IMR-90 (cell line): ENCODE results near the gene CYB561D1. TPM values are rescaled to one million over a fixed set of nuclear protein-coding genes. Genes with fewer than 3 reads are reported as not detected.

Experiments used
- ATAC-seq: fragments of 200-7000 bp; cut with Tn5 transposase; 2 replicates; pipeline ENCODE4 v1.9.1; 2020; ENCODE audit warnings: low read depth, mild to moderate bottlenecking, moderate library complexity
- BruUV-seq: library from RNA; stranded (reverse); fragments of 400-500 nt; replicated peaks from 2 replicates; lab custom pipeline; 2021; lab: Mats Ljungman, UMichigan
- CTCF ChIA-PET: fragments of 300-600 bp; formaldehyde crosslinking; extraction: SDS; loops from one replicate; lab custom pipeline; 2021; ENCODE audit warnings: antibody characterized with exemption; lab: Yijun Ruan, JAX
- POLR2A ChIA-PET: fragments of 300-600 bp; sonication (Branson Sonifier 250); formaldehyde crosslinking; loops from one replicate; lab custom pipeline; 2022; ENCODE audit warnings: antibody characterized with exemption; ENCODE audit not compliant: unreplicated experiment; lab: Charles Lee
- DNase-seq: peaks from one replicate; pipeline ENCODE4 v3.0.0; 2013
- H2AFZ ChIP-seq: replicated peaks from 2 replicates; pipeline ENCODE3; 2013; ENCODE audit warnings: low read length, mild to moderate bottlenecking; ENCODE audit not compliant: poor library complexity
- H2AK5ac ChIP-seq: 2 replicates; pipeline ENCODE4 v1.6.1; 2013; ENCODE audit warnings: low read depth, low read length, inconsistent platforms
- H2AK9ac ChIP-seq: replicated peaks from 2 replicates; pipeline ENCODE3; 2013; ENCODE audit warnings: mild to moderate bottlenecking, low read depth, low read length, moderate library complexity; ENCODE audit not compliant: poor library complexity
- H2BK120ac ChIP-seq: 2 replicates; pipeline ENCODE4 v1.6.1; 2013; ENCODE audit warnings: low read depth, low read length, inconsistent platforms
- H2BK15ac ChIP-seq: 3 replicates; pipeline ENCODE4 v1.6.1; 2013; ENCODE audit warnings: low read depth, low read length, inconsistent platforms
- H2BK20ac ChIP-seq: 2 replicates; pipeline ENCODE4 v1.6.1; 2013; ENCODE audit warnings: low read depth, mild to moderate bottlenecking, inconsistent platforms, low read length, moderate library complexity
- H2BK5ac ChIP-seq: 2 replicates; pipeline ENCODE4 v1.6.1; 2013; ENCODE audit warnings: mild to moderate bottlenecking, low read depth, low read length, inconsistent platforms; ENCODE audit not compliant: poor library complexity, severe bottlenecking
- H3K14ac ChIP-seq: replicated peaks from 2 replicates; pipeline ENCODE4 v1.6.1; 2013; ENCODE audit warnings: low read depth, low read length, inconsistent platforms
- H3K18ac ChIP-seq: 2 replicates; pipeline ENCODE4 v1.6.1; 2013; ENCODE audit warnings: low read depth, low read length, control low read depth
- H3K23ac ChIP-seq: 2 replicates; pipeline ENCODE4 v1.6.1; 2013; ENCODE audit warnings: low read depth, low read length, inconsistent platforms
- H3K27ac ChIP-seq: 2 replicates; pipeline ENCODE4 v1.5.1; 2013; ENCODE audit warnings: mild to moderate bottlenecking, control low read depth, low read length; ENCODE audit not compliant: insufficient read depth
- H3K27me3 ChIP-seq: 2 replicates; pipeline ENCODE4 v1.6.1; 2013; ENCODE audit warnings: low read length; ENCODE audit not compliant: control insufficient read depth, insufficient read depth
- H3K36me3 ChIP-seq: 2 replicates; pipeline ENCODE4 v1.6.1; 2013; ENCODE audit warnings: low read length, mixed read lengths; ENCODE audit not compliant: control insufficient read depth, insufficient read depth
- H3K4ac ChIP-seq: 2 replicates; pipeline ENCODE4 v1.6.1; 2013; ENCODE audit warnings: low read depth, low read length, inconsistent platforms
- H3K4me1 ChIP-seq: 2 replicates; pipeline ENCODE4 v1.6.1; 2013; ENCODE audit warnings: low read length, mixed read lengths; ENCODE audit not compliant: control insufficient read depth, insufficient read depth
- H3K4me2 ChIP-seq: 2 replicates; pipeline ENCODE4 v1.6.1; 2013; ENCODE audit warnings: low read depth, mild to moderate bottlenecking, control low read depth, low read length, moderate library complexity
- H3K4me3 ChIP-seq: 2 replicates; pipeline ENCODE4 v1.5.1; 2013; ENCODE audit warnings: low read depth, mild to moderate bottlenecking, control low read depth, low read length, moderate library complexity; ENCODE audit not compliant: insufficient read depth
- H3K56ac ChIP-seq: 2 replicates; pipeline ENCODE4 v1.6.1; 2013; ENCODE audit warnings: low read length, inconsistent platforms; ENCODE audit not compliant: insufficient read depth; ENCODE audit errors: extremely low read depth
- H3K79me1 ChIP-seq, 2 experiments: 2 replicates each; pipeline ENCODE4 v1.6.1; 2013; ENCODE audit warnings: low read length in 2 of 2, inconsistent platforms in 1 of 2, low read depth in 1 of 2
- H3K9ac ChIP-seq: 2 replicates; pipeline ENCODE4 v1.6.1; 2013; ENCODE audit warnings: low read depth, low read length, control low read depth
- H3K9me1 ChIP-seq: 2 replicates; pipeline ENCODE4 v1.6.1; 2013; ENCODE audit warnings: low read length, inconsistent platforms; ENCODE audit not compliant: insufficient read depth
- H3K9me3 ChIP-seq: 2 replicates; pipeline ENCODE4 v1.6.1; 2013; ENCODE audit warnings: low read length; ENCODE audit not compliant: control insufficient read depth, insufficient read depth
- H4K20me1 ChIP-seq: 2 replicates; pipeline ENCODE4 v1.6.1; 2013; ENCODE audit warnings: low read length, inconsistent platforms; ENCODE audit not compliant: insufficient read depth
- H4K5ac ChIP-seq: 2 replicates; pipeline ENCODE4 v1.6.1; 2013; ENCODE audit warnings: mild to moderate bottlenecking, low read depth, low read length, control low read depth
- H4K8ac ChIP-seq, 2 experiments: 2 replicates each; pipeline ENCODE4 v1.6.1; 2013; ENCODE audit warnings: low read depth in 2 of 2, low read length in 2 of 2, control low read depth in 1 of 2, inconsistent platforms in 1 of 2
- H4K91ac ChIP-seq: 2 replicates; pipeline ENCODE4 v1.6.1; 2013; ENCODE audit warnings: low read depth, low read length, inconsistent platforms; ENCODE audit not compliant: insufficient read depth
- BHLHE40 ChIP-seq: fragments of 150-350 bp; IDR thresholded peaks from 2 replicates; pipeline ENCODE4 v1.6.1; 2016; ENCODE audit warnings: mild to moderate bottlenecking, low read depth, low read length
- CEBPB ChIP-seq: IDR thresholded peaks from 2 replicates; pipeline ENCODE4 v1.6.1; 2012; ENCODE audit warnings: low read depth, low read length, improper control_type of control experiment
- CTCF ChIP-seq: conservative IDR thresholded peaks from 2 replicates; pipeline ENCODE4 v1.5.1; 2012; ENCODE audit warnings: mild to moderate bottlenecking, low read depth, low read length, improper control_type of control experiment
- FOS ChIP-seq: fragments of 150-350 bp; IDR thresholded peaks from 2 replicates; pipeline ENCODE4 v1.6.1; 2016; ENCODE audit warnings: low read depth, low read length
- MAFK ChIP-seq: IDR thresholded peaks from 2 replicates; pipeline ENCODE4 v1.6.1; 2012; ENCODE audit warnings: low read depth, low read length, improper control_type of control experiment
- MAZ ChIP-seq: IDR thresholded peaks from 2 replicates; pipeline ENCODE4 v1.6.1; 2012; ENCODE audit warnings: low read depth, mild to moderate bottlenecking, low read length, improper control_type of control experiment, moderate library complexity, borderline replicate concordance
- MXI1 ChIP-seq: IDR thresholded peaks from 2 replicates; pipeline ENCODE4 v1.6.1; 2012; ENCODE audit warnings: low read depth, mild to moderate bottlenecking, low read length, moderate library complexity, borderline replicate concordance
- NFE2L2 ChIP-seq: fragments of 150-350 bp; IDR thresholded peaks from 2 replicates; pipeline ENCODE4 v1.6.1; 2016; ENCODE audit warnings: low read depth, mild to moderate bottlenecking, low read length
- POLR2A ChIP-seq: IDR thresholded peaks from 2 replicates; pipeline ENCODE4 v1.6.1; 2012; ENCODE audit warnings: mild to moderate bottlenecking, low read depth, low read length
- RAD21 ChIP-seq: IDR thresholded peaks from 2 replicates; pipeline ENCODE4 v1.6.1; 2012; ENCODE audit warnings: low read length, improper control_type of control experiment
- RCOR1 ChIP-seq: IDR thresholded peaks from 2 replicates; pipeline ENCODE4 v1.6.1; 2012; ENCODE audit warnings: mild to moderate bottlenecking, low read length, improper control_type of control experiment; ENCODE audit not compliant: insufficient replicate concordance
- RFX5 ChIP-seq: IDR thresholded peaks from 2 replicates; pipeline ENCODE4 v1.8.0; 2012; ENCODE audit warnings: low read depth, mild to moderate bottlenecking, low read length, moderate library complexity
- SMC3 ChIP-seq: fragments of 150-350 bp; IDR thresholded peaks from 2 replicates; pipeline ENCODE4 v1.6.1; 2016; ENCODE audit warnings: low read depth, mild to moderate bottlenecking, antibody characterized with exemption, low read length, moderate library complexity
- WGBS, 2 experiments: methylation state at CpG; one replicate each; pipeline versions ENCODE4 v1.1.5 to v1.1.7; 2013; ENCODE audit warnings: missing lambda C conversion rate in 2 of 2; ENCODE audit not compliant: insufficient read length in 1 of 2; ENCODE audit errors: extremely low coverage in 2 of 2; 5-methylcytosine and 5-hydroxymethylcytosine counted together
- dilution Hi-C: fragments of 300-500 bp; cut with HindIII; formaldehyde crosslinking; loops from one replicate; pipeline ENCODE4 v1.14.3; 2018; ENCODE audit warnings: low sequenced_read_pairs; ENCODE audit not compliant: unreplicated experiment
- in situ Hi-C: fragments of 300-500 bp; cut with MboI; formaldehyde crosslinking; loops from 3 replicates; pipeline ENCODE4 v1.14.3; 2019; ENCODE audit warnings: low sequenced_read_pairs, inconsistent platforms, mixed read lengths
- intact Hi-C: fragments of 100-400 bp; cut with micrococcal nuclease; formaldehyde crosslinking; loops from 2 replicates; pipeline ENCODE4 v1.10.0; 2022
- polyA plus RNA-seq, 3 experiments: library from polyadenylated mRNA; depleted of rRNA; stranded (reverse); fragments of >200 nt; gene quantifications; 2 replicates each; pipeline ENCODE4 v1.2.3, GENCODE V29; 2012; ENCODE audit warnings: low replicate concordance in 1 of 3
- total RNA-seq: library from RNA; depleted of rRNA; stranded (reverse); fragments of >200 nt; gene quantifications from 2 replicates; pipeline ENCODE4 v1.2.3, GENCODE V29; 2012
- TF ChIP-seq, protein P1 (sequence below): fragments of 150-350 bp; IDR thresholded peaks from 2 replicates; pipeline ENCODE4 v1.6.1; 2017; ENCODE audit warnings: mild to moderate bottlenecking, antibody characterized with exemption, low read length, low read depth
- TF ChIP-seq, protein P2 (sequence below): fragments of 150-350 bp; IDR thresholded peaks from 2 replicates; pipeline ENCODE4 v1.6.1; 2016; ENCODE audit warnings: low read depth, mild to moderate bottlenecking, low read length, moderate library complexity, borderline replicate concordance

Gene CYB561D1
- total and polyA plus RNA-seq, 2 of the 4 experiments (the other 2 are of a cell fraction) = 5.7 to 8.1 TPM

GRCh38 chr1:109487261-109487660, 6.6 kb upstream of the CYB561D1 start:
- TF ChIP-seq, protein P1, sequence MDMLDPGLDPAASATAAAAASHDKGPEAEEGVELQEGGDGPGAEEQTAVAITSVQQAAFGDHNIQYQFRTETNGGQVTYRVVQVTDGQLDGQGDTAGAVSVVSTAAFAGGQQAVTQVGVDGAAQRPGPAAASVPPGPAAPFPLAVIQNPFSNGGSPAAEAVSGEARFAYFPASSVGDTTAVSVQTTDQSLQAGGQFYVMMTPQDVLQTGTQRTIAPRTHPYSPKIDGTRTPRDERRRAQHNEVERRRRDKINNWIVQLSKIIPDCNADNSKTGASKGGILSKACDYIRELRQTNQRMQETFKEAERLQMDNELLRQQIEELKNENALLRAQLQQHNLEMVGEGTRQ = no peak
- TF ChIP-seq MAZ = no peak
- no peak for TF ChIP-seq CEBPB
- TF ChIP-seq NFE2L2 = no peak
- TF ChIP-seq CTCF = no peak
- TF ChIP-seq SMC3 = no peak
- TF ChIP-seq, protein P2, sequence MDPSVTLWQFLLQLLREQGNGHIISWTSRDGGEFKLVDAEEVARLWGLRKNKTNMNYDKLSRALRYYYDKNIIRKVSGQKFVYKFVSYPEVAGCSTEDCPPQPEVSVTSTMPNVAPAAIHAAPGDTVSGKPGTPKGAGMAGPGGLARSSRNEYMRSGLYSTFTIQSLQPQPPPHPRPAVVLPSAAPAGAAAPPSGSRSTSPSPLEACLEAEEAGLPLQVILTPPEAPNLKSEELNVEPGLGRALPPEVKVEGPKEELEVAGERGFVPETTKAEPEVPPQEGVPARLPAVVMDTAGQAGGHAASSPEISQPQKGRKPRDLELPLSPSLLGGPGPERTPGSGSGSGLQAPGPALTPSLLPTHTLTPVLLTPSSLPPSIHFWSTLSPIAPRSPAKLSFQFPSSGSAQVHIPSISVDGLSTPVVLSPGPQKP = no peak
- no peak for TF ChIP-seq MXI1
- no peak for TF ChIP-seq BHLHE40
- no peak for TF ChIP-seq FOS
- no peak for TF ChIP-seq RAD21
- no peak for TF ChIP-seq RCOR1
- no peak for TF ChIP-seq POLR2A
- no peak for TF ChIP-seq MAFK
- TF ChIP-seq RFX5 = no peak
- intact Hi-C loops = no loop called here

More at GRCh38 chr1:109487261-109487660, 6.6 kb upstream of the CYB561D1 start:
- peaks cover 15% of the 10 kb centered on the region for H3K36me3 ChIP-seq
- H3K56ac ChIP-seq = no peak overlapping the region
- no peak for ATAC-seq
- no peak overlapping the region for H3K4me3 ChIP-seq
- H3K18ac ChIP-seq = no peak overlapping the region
- H4K5ac ChIP-seq = no peak overlapping the region
- ChIA-PET CTCF (interaction anchor here (1.2 to 8.5 kb wide), 2 partner anchors 45 kb away, joined by 6 to 75 read pairs; no protein-coding TSS in a partner anchor), POLR2A (no interaction called here)
- H3K4me1 ChIP-seq = peaks cover 9% of the 10 kb centered on the region
- H3K27me3 ChIP-seq = no peaks in the 10 kb centered on the region
- H2AK5ac ChIP-seq = no peak overlapping the region
- H2BK5ac ChIP-seq = no peak overlapping the region
- H2BK120ac ChIP-seq = no peak overlapping the region
- H2AFZ ChIP-seq = no peak overlapping the region
- no peak overlapping the region for H3K27ac ChIP-seq
- peaks cover 9 to 22% of the 10 kb centered on the region in 2 experiments; a peak in 3 of 4 replicates for H3K79me1 ChIP-seq
- no peak for DNase-seq
- no peaks in the 10 kb centered on the region for H3K9me3 ChIP-seq
- no TSS peak for BruUV-seq
- peaks cover 8% of the 10 kb centered on the region for H3K9me1 ChIP-seq
- no peak overlapping the region for H4K8ac ChIP-seq
- no peak overlapping the region for H4K91ac ChIP-seq
- in situ Hi-C loops (no loop called here), dilution Hi-C loops (no loop called here)
- H3K23ac ChIP-seq = no peak overlapping the region
- no CpG with 5 or more reads among the region's 5 CpGs for WGBS, 2 experiments
- no peak overlapping the region for H3K4me2 ChIP-seq
- H2BK20ac ChIP-seq = no peak overlapping the region
- no peak overlapping the region for H3K9ac ChIP-seq
- H2BK15ac ChIP-seq = no peak overlapping the region
- no peak overlapping the region for H3K14ac ChIP-seq
- H2AK9ac ChIP-seq = no peak overlapping the region
- H3K4ac ChIP-seq = no peak overlapping the region
- no peaks in the 10 kb centered on the region for H4K20me1 ChIP-seq
